ENCODE results near the gene SNX33. TPM values are rescaled to one million over a fixed set of nuclear protein-coding genes. Genes with fewer than 3 reads are reported as not detected.
"Not testable (repeated sequence)": the region's sequence is repeated elsewhere in the genome, so short reads cannot be mapped to it uniquely, and the experiment has no call there.

The SNX33 gene
- total and polyA plus RNA-seq, 2 experiments from 2014 or later, result 13.1 to 22.9 TPM

GRCh38 chr15:75711495-75711894 lies 63.8 kb downstream of the SNX33 start:
- H3F3A ChIP-seq (ENCODE audit: insufficient read depth); H3K4me3 ChIP-seq; H2AFZ ChIP-seq; H4K20me1 ChIP-seq (ENCODE audit: insufficient read depth); H3K36me3 ChIP-seq (ENCODE audit: low read depth); H3K9me3 ChIP-seq (ENCODE audit: low read depth); in situ Hi-C loops (cut with MboI); H3K79me2 ChIP-seq (ENCODE audit: insufficient read depth); H3K27me3 ChIP-seq (replicated peaks; ENCODE audit: insufficient read depth); H3K4me1 ChIP-seq (ENCODE audit: insufficient read depth); H3K9me2 ChIP-seq (ENCODE audit: insufficient read depth); H3K27ac ChIP-seq: not testable (repeated sequence)
- 0 out of 2 replicates have a peak overlapping the region, but pooled peaks have one; percentile 18 for H3K9ac ChIP-seq
- DNase-seq, result peak; percentile 74
- H3K4me2 ChIP-seq (ENCODE audit: unreplicated experiment), result peak overlapping the region; percentile 32
- 38 to 47% methylated on average over 6 to 7 of the region's 7 CpGs for WGBS, 2 experiments (ENCODE audit: low coverage in 1 of 2, low lambda C conversion rate in 2 of 2, missing lambda C conversion rate in 2 of 2)

Other genes starting within 250 kb of the SNX33 start
- 27.7 and 34.8 TPM in 2 replicates for gene SIN3A, start 196.2 kb upstream of the SNX33 start, total RNA-seq (2014; rRNA removed; shearing (Covaris generic))
- gene SIN3A, start 196.2 kb upstream of the SNX33 start, polyA plus RNA-seq (2016; fragmentation: Nextera tagmentation; extraction: Ambion mirVana), result 11.7 and 13.9 TPM in 2 replicates
- 28.8 and 30.6 TPM in 2 replicates for gene PTPN9, start 68.6 kb upstream of the SNX33 start, total RNA-seq (2014; rRNA removed; shearing (Covaris generic))
- 17.6 and 19.9 TPM in 2 replicates for gene PTPN9, start 68.6 kb upstream of the SNX33 start, polyA plus RNA-seq (2016; fragmentation: Nextera tagmentation; extraction: Ambion mirVana)
- 31.9 and 33.5 TPM in 2 replicates for gene SNUPN, start 22.2 kb upstream of the SNX33 start, total RNA-seq (2014; rRNA removed; shearing (Covaris generic))
- gene SNUPN, start 22.2 kb upstream of the SNX33 start, polyA plus RNA-seq (2016; fragmentation: Nextera tagmentation; extraction: Ambion mirVana), result 38.0 and 41.5 TPM in 2 replicates
- gene IMP3, start 7.7 kb upstream of the SNX33 start, total RNA-seq (2014; rRNA removed; shearing (Covaris generic)), result 138 and 154 TPM in 2 replicates
- 103 and 105 TPM in 2 replicates for gene IMP3, start 7.7 kb upstream of the SNX33 start, polyA plus RNA-seq (2016; fragmentation: Nextera tagmentation; extraction: Ambion mirVana)
- 25.8 and 27.6 TPM in 2 replicates for gene CSPG4, start 64.9 kb downstream of the SNX33 start, total RNA-seq (2014; rRNA removed; shearing (Covaris generic))
- 5.3 and 5.6 TPM in 2 replicates for gene CSPG4, start 64.9 kb downstream of the SNX33 start, polyA plus RNA-seq (2016; fragmentation: Nextera tagmentation; extraction: Ambion mirVana)
- 55.4 and 63.6 TPM in 2 replicates for gene UBE2Q2, start 195.5 kb downstream of the SNX33 start, total RNA-seq (2014; rRNA removed; shearing (Covaris generic))
- gene UBE2Q2, start 195.5 kb downstream of the SNX33 start, polyA plus RNA-seq (2016; fragmentation: Nextera tagmentation; extraction: Ambion mirVana), result 41.8 and 44.1 TPM in 2 replicates

Data from GM23248 (cell line).